ENCODE measurements around the gene TPTE.
"Not testable (repeated sequence)": the region's sequence is repeated elsewhere in the genome, so short reads cannot be mapped to it uniquely, and the experiment has no call there.

DNA sequence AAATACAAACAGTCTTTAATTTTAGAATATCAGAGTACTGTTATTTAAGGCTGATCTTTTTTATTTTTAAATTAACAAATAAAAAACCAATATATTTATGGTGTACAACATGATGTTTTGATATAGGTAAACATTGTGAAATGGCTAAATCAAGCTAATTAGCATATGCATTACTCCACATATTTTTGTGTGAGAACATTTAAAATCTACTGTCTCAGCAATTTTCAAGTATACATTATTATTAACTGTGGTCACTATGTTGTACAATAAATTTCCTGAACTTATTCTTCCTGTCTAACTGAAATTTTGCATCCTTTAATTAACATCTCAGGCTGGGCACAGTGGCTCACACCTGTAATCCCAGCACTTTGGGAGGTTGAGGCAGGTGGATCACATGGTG lies 57.5 kb downstream of the TPTE start:
- TF ChIP-seq, protein P1, sequence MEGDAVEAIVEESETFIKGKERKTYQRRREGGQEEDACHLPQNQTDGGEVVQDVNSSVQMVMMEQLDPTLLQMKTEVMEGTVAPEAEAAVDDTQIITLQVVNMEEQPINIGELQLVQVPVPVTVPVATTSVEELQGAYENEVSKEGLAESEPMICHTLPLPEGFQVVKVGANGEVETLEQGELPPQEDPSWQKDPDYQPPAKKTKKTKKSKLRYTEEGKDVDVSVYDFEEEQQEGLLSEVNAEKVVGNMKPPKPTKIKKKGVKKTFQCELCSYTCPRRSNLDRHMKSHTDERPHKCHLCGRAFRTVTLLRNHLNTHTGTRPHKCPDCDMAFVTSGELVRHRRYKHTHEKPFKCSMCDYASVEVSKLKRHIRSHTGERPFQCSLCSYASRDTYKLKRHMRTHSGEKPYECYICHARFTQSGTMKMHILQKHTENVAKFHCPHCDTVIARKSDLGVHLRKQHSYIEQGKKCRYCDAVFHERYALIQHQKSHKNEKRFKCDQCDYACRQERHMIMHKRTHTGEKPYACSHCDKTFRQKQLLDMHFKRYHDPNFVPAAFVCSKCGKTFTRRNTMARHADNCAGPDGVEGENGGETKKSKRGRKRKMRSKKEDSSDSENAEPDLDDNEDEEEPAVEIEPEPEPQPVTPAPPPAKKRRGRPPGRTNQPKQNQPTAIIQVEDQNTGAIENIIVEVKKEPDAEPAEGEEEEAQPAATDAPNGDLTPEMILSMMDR (IDR thresholded peaks at IDR 0.05), result not testable (repeated sequence)
- TF ChIP-seq EZH2phosphoT487 (IDR thresholded peaks at IDR 0.05), result not testable (repeated sequence)
